Inferior parietal cortex (tissue), 1 donor: ENCODE results near the gene ROBO2.

Source experiments
- DNase-seq: peaks from one replicate; pipeline ENCODE4 v3.0.0-alpha.2; 2016; ENCODE audit errors: extremely low spot score

ROBO2 gene

GRCh38 chr3:77684115-77684514 is 644.2 kb downstream of the ROBO2 start:
- DNase-seq = no peak

- DNase-seq = no peak
Observed at GRCh38 chr3:77685713-77686112, 645.8 kb downstream of the ROBO2 start.

- no peak for DNase-seq
Observed at GRCh38 chr3:77686560-77686959, 646.7 kb downstream of the ROBO2 start.

GRCh38 chr3:77687545-77687944 is 647.6 kb downstream of the ROBO2 start:
- DNase-seq = no peak

GRCh38 chr3:77690284-77690845 is 650.5 kb downstream of the ROBO2 start:
- no peak for DNase-seq

GRCh38 chr3:77693147-77693546 is 653.2 kb downstream of the ROBO2 start:
- no peak for DNase-seq

GRCh38 chr3:77699125-77699691 is 659.3 kb downstream of the ROBO2 start:
- no peak for DNase-seq
